Measurements from ENCODE around the gene LAMB4.

GRCh38 chr7:108014747-108015682 is 115.1 kb downstream of the LAMB4 start:
- TF ChIP-seq CTCF (conservative IDR thresholded peaks at IDR 0.05 in 1 of 2, IDR thresholded peaks at IDR 0.05 in 1 of 2; ENCODE audit: low read depth in 1 of 2, low read length in 2 of 2) (no peak), EZH2 (IDR thresholded peaks at IDR 0.05; ENCODE audit: low read length, missing control alignments) (no peak)
